ENCODE results near the gene NRP2. TPM values are rescaled to one million over a fixed set of nuclear protein-coding genes. Genes with fewer than 3 reads are reported as not detected.

The NRP2 gene
- polyA plus RNA-seq, 1 donor = 11.7 TPM

- DNase-seq (ENCODE audit: low read depth) = no peak
Observed at GRCh38 chr2:205771031-205771430, 88.7 kb downstream of the NRP2 start.

GRCh38 chr2:205771666-205772065, 89.4 kb downstream of the NRP2 start:
- DNase-seq (ENCODE audit: low read depth) = no peak

- no peak for DNase-seq (ENCODE audit: low read depth)
Observed at GRCh38 chr2:205772983-205773382, 90.7 kb downstream of the NRP2 start.

- DNase-seq (ENCODE audit: low read depth) = no peak
Observed at GRCh38 chr2:205773989-205774388, 91.7 kb downstream of the NRP2 start.

GRCh38 chr2:205775097-205775877, 93.0 kb downstream of the NRP2 start:
- peak; percentile 58 for DNase-seq (ENCODE audit: low read depth)

- DNase-seq (ENCODE audit: low read depth) = no peak
Observed at GRCh38 chr2:205776139-205776538, 93.8 kb downstream of the NRP2 start.

GRCh38 chr2:205776720-205777119, 94.4 kb downstream of the NRP2 start:
- no peak for DNase-seq (ENCODE audit: low read depth)

GRCh38 chr2:205778356-205778755, 96.1 kb downstream of the NRP2 start:
- DNase-seq (ENCODE audit: low read depth) = no peak

GRCh38 chr2:205780645-205781044, 98.3 kb downstream of the NRP2 start:
- DNase-seq (ENCODE audit: low read depth) = no peak

GRCh38 chr2:205781244-205781931, 99.1 kb downstream of the NRP2 start:
- DNase-seq (ENCODE audit: low read depth) = no peak

- DNase-seq (ENCODE audit: low read depth) = no peak
Observed at GRCh38 chr2:205782941-205783340, 100.6 kb downstream of the NRP2 start.

- DNase-seq (ENCODE audit: low read depth) = no peak
Observed at GRCh38 chr2:205783872-205784499, 101.7 kb downstream of the NRP2 start.

GRCh38 chr2:205785507-205786260, 103.4 kb downstream of the NRP2 start:
- no peak for DNase-seq (ENCODE audit: low read depth)

GRCh38 chr2:205786976-205787375, 104.7 kb downstream of the NRP2 start:
- DNase-seq (ENCODE audit: low read depth) = no peak

GRCh38 chr2:205787761-205788160, 105.5 kb downstream of the NRP2 start:
- no peak for DNase-seq (ENCODE audit: low read depth)

GRCh38 chr2:205789906-205790305, 107.6 kb downstream of the NRP2 start:
- DNase-seq (ENCODE audit: low read depth) = no peak

GRCh38 chr2:205792908-205793307, 110.6 kb downstream of the NRP2 start:
- no peak for DNase-seq (ENCODE audit: low read depth)

- DNase-seq (ENCODE audit: low read depth) = no peak
Observed at GRCh38 chr2:205796805-205797313, 114.6 kb downstream of the NRP2 start.

- DNase-seq (ENCODE audit: low read depth) = no peak
Observed at GRCh38 chr2:205797866-205798265, 115.6 kb downstream of the NRP2 start.

GRCh38 chr2:205800224-205800623, 117.9 kb downstream of the NRP2 start:
- DNase-seq (ENCODE audit: low read depth) = no peak

GRCh38 chr2:205800773-205801172, 118.5 kb downstream of the NRP2 start:
- DNase-seq (ENCODE audit: low read depth) = no peak

- no peak for DNase-seq (ENCODE audit: low read depth)
Observed at GRCh38 chr2:205802065-205802464, 119.8 kb downstream of the NRP2 start.

Measured in forelimb muscle (tissue), 1 donor.